Cardiac septum (tissue), 1 donor: ENCODE measurements around the gene LATS2. TPM values are rescaled to one million over a fixed set of nuclear protein-coding genes. Genes with fewer than 3 reads are reported as not detected.
"Not testable (repeated sequence)": the region's sequence is repeated elsewhere in the genome, so short reads cannot be mapped to it uniquely, and the experiment has no call there.

ENCODE experiments used
- DNase-seq: peaks from one replicate; pipeline ENCODE4 v3.0.0-alpha.2; 2020; ENCODE audit warnings: low spot score
- intact Hi-C: fragments of 100-400 bp; cut with DNase I; formaldehyde crosslinking; loops from one replicate; pipeline ENCODE4 v1.14.0; 2022
- total RNA-seq: library from RNA; stranded (reverse); fragmentation: NEBNext Ultra II Directional; extraction: Animal tissue kit (Norgen Biotek cat#: 25700); gene quantifications from one replicate; pipeline ENCODE4 v1.2.1, GENCODE V29; 2021
- donor health status: DM: no; HTN: no; CAD: no.

The LATS2 gene
- total RNA-seq, 1 donor from 2014 or later, result 27.8 TPM

- peak; percentile 78 for DNase-seq
- intact Hi-C loops, result loop anchor here (2.0 to 5.0 kb wide), 4 partner anchors 123 to 538 kb away; partner anchors contain the start of gene LATS2
Observed at GRCh38 chr13:20939662-20940061, 121.7 kb downstream of the LATS2 start.

GRCh38 chr13:20938302-20938701 lies 123.1 kb downstream of the LATS2 start:
- no peak for DNase-seq
- intact Hi-C loops, result no loop called here

GRCh38 chr13:20927596-20928257 lies 133.7 kb downstream of the LATS2 start:
- intact Hi-C loops, result loop anchor here (10.0 kb wide), 1 partner anchor 733 kb away; the partner anchor contains the start of gene GJB2

GRCh38 chr13:20925395-20925790 lies 136.0 kb downstream of the LATS2 start:
- intact Hi-C loops, result loop anchor here (2.0 to 10.0 kb wide), 2 partner anchors 433 to 731 kb away; partner anchors contain the start of gene GJB2
- DNase-seq, result not testable (repeated sequence)

More at GRCh38 chr13:20927596-20928257, 133.7 kb downstream of the LATS2 start:
- DNase-seq, result no peak

GRCh38 chr13:20924758-20925394 lies 136.5 kb downstream of the LATS2 start:
- peak; percentile 78 for DNase-seq
- intact Hi-C loops, result loop anchor here (2.0 to 10.0 kb wide), 3 partner anchors 213 to 730 kb away; partner anchors contain the start of gene GJB2

- intact Hi-C loops, result loop anchor here (5.0 to 10.0 kb wide), 2 partner anchors 211 to 728 kb away; partner anchors contain the start of gene GJB2
- no peak for DNase-seq
Observed at GRCh38 chr13:20923272-20923671, 138.1 kb downstream of the LATS2 start.

Other genes starting within 250 kb of the LATS2 start
- gene XPO4, start 158.8 kb downstream of the LATS2 start, total RNA-seq, result 49.5 TPM
- gene SAP18, start 78.5 kb upstream of the LATS2 start, total RNA-seq, result 279 TPM
- gene SKA3, start 115.0 kb upstream of the LATS2 start, total RNA-seq, result 0.65 TPM
- 20.3 TPM for gene MRPL57, start 115.1 kb upstream of the LATS2 start, total RNA-seq